GM12801 (cell line): ENCODE results near the gene TRNP1.

ENCODE experiments used
- CTCF ChIP-seq: IDR thresholded peaks from one replicate; pipeline ENCODE4 v1.5.1; 2011; ENCODE audit warnings: control low read depth; ENCODE audit not compliant: insufficient read length; ENCODE audit errors: extremely low read depth

TRNP1 gene

GRCh38 chr1:27006683-27007082 is 13.2 kb downstream of the TRNP1 start:
- no peak for TF ChIP-seq CTCF

- no peak for TF ChIP-seq CTCF
Observed at GRCh38 chr1:27007909-27008582, 14.6 kb downstream of the TRNP1 start.

- TF ChIP-seq CTCF, result no peak
Observed at GRCh38 chr1:27009601-27010197, 16.2 kb downstream of the TRNP1 start.

DNA sequence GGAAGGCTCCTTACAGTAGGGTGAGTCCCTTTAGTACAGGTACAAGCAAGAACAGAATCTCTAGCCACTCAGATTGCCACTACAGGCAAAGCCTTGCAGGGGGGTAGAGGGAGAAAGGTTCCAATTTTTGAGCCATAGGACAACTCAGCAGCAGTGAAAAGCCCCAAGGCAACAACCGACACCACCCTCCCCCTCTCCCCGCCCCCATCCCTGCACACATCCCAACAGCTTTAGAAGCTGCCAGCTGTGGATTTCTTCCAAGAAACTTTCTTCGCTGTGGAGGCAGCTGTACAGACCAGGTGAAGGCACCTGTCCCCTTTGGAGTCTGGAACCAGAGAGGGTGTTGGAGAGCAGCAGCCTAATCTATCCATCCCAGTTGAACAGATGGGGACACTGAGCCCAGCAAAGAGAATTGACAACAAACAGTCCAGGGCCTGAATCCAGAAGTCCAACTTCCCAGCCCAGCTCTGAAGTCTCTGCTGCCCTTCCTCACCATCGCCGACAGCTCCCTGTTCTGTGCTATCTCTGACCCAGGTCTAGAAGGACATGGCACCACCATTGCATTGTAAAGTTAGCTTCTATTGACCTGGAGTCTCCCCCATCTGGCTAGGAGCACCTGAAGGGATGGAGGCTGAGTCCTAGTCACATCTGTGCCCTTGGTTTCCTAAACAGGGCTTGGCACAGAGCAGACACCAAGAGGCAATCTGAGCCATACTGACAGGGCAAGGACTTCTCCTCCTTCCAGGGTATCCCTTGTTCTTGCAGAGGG is 16.9 kb downstream of the TRNP1 start:
- no peak for TF ChIP-seq CTCF

GRCh38 chr1:27011058-27011764 is 17.7 kb downstream of the TRNP1 start:
- TF ChIP-seq CTCF, result no peak

GRCh38 chr1:27011976-27012563 is 18.6 kb downstream of the TRNP1 start:
- TF ChIP-seq CTCF, result no peak

DNA sequence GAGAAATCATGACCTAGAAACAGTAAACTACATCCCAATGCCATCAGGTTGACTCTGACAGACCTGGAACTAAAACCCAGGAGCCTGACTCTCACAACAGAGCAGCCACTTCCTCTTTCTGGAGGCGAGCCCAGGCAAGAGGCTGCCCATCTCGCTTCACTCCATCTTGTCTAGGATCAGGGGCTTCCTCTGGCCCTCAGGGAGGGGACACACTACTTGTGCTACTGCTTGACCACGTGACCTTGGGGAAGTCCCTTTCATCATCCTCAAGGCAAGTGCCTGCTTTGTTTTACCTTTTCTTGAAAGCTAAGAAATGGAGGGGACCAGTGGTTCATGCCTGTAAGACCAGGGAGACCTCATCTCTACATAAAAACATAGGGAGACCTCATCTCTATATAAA is 21.8 kb downstream of the TRNP1 start:
- TF ChIP-seq CTCF, result no peak
